Measurements from ENCODE around the gene NCOA1. TPM values are rescaled to one million over a fixed set of nuclear protein-coding genes. Genes with fewer than 3 reads are reported as not detected.

NCOA1 gene
- polyA plus RNA-seq, 3 donors, result 7.3 to 30.2 (median 10.2) TPM

- Histone ChIP-seq H3K4me2 (replicated peaks; ENCODE audit: extremely low read depth, low read length, poor library complexity, severe bottlenecking) (no peak overlapping the region), H3K9me3 (replicated peaks in 1 of 2; ENCODE audit: control insufficient read depth in 1 of 2, insufficient read depth in 1 of 2, low read length in 2 of 2) (no peaks in the 10 kb centered on the region), H3K9ac (ENCODE audit: insufficient read depth, low read length, poor library complexity, severe bottlenecking) (no peak overlapping the region), H3K27me3 (ENCODE audit: control insufficient read depth in 2 of 2, insufficient read depth in 2 of 2, low read length in 2 of 2) (no peaks in the 10 kb centered on the region), H4K20me1 (ENCODE audit: insufficient read depth, low read length) (peaks cover 100% of the 10 kb centered on the region), H3K27ac (ENCODE audit: low read depth in 1 of 2, low read length in 2 of 2) (no peak overlapping the region), H2AFZ (ENCODE audit: insufficient read depth, low read depth, low read length, poor library complexity, severe bottlenecking) (no peak overlapping the region), H3K79me2 (ENCODE audit: insufficient read depth, low read length) (peaks cover 96% of the 10 kb centered on the region), H3K36me3 (replicated peaks in 1 of 2; ENCODE audit: control insufficient read depth in 1 of 2, insufficient read depth in 2 of 2, low read length in 2 of 2) (no peaks in the 10 kb centered on the region), H3K4me3 (replicated peaks in 1 of 3; ENCODE audit: low read depth in 2 of 3, low read length in 3 of 3) (no peak overlapping the region), H3K4me1 (ENCODE audit: control insufficient read depth in 1 of 2, insufficient read depth in 2 of 2, low read length in 2 of 2) (peaks cover 7 to 27% of the 10 kb centered on the region in 2 donors)
- peaks cover 0 to 4% (median 0%) of the 10 kb centered on the region in 7 donors for H3K9me3 Mint-ChIP-seq
- H3K4me3 Mint-ChIP-seq, result no peak overlapping the region
- H3K27me3 Mint-ChIP-seq (ENCODE audit: low read depth in 3 of 3), result peaks cover 0 to 2% (median 0%) of the 10 kb centered on the region in 3 donors
- H3K36me3 Mint-ChIP-seq, result peaks cover 0 to 3% of the 10 kb centered on the region in 2 donors
- DNase-seq, result no peak
- TF ChIP-seq CTCF (IDR thresholded peaks at IDR 0.05), result no peak
- intact Hi-C loops (cut with micrococcal nuclease), result no loop called here
- peaks cover 37% of the 10 kb centered on the region for H3K4me1 Mint-ChIP-seq
- no peak overlapping the region for H3K27ac Mint-ChIP-seq
- no CpG with 5 or more reads among the region's 2 CpGs for WGBS (ENCODE audit: insufficient coverage)
Observed at GRCh38 chr2:24514820-24515219, 23.8 kb downstream of the NCOA1 start.

- Histone ChIP-seq H3K79me2 (ENCODE audit: insufficient read depth, low read length) (peaks cover 96% of the 10 kb centered on the region), H3K4me3 (replicated peaks in 1 of 3; ENCODE audit: low read depth in 2 of 3, low read length in 3 of 3) (no peak overlapping the region), H4K20me1 (ENCODE audit: insufficient read depth, low read length) (peaks cover 100% of the 10 kb centered on the region), H3K27me3 (ENCODE audit: control insufficient read depth in 2 of 2, insufficient read depth in 2 of 2, low read length in 2 of 2) (no peaks in the 10 kb centered on the region), H3K9me3 (replicated peaks in 1 of 2; ENCODE audit: control insufficient read depth in 1 of 2, insufficient read depth in 1 of 2, low read length in 2 of 2) (no peaks in the 10 kb centered on the region), H3K4me2 (replicated peaks; ENCODE audit: extremely low read depth, low read length, poor library complexity, severe bottlenecking) (no peak overlapping the region), H3K9ac (ENCODE audit: insufficient read depth, low read length, poor library complexity, severe bottlenecking) (no peak overlapping the region), H2AFZ (ENCODE audit: insufficient read depth, low read depth, low read length, poor library complexity, severe bottlenecking) (no peak overlapping the region), H3K36me3 (replicated peaks in 1 of 2; ENCODE audit: control insufficient read depth in 1 of 2, insufficient read depth in 2 of 2, low read length in 2 of 2) (no peaks in the 10 kb centered on the region), H3K4me1 (ENCODE audit: control insufficient read depth in 1 of 2, insufficient read depth in 2 of 2, low read length in 2 of 2) (peaks cover 7 to 25% of the 10 kb centered on the region in 2 donors), H3K27ac (ENCODE audit: low read depth in 1 of 2, low read length in 2 of 2) (no peak overlapping the region)
- peaks cover 34% of the 10 kb centered on the region for H3K4me1 Mint-ChIP-seq
- peaks cover 0 to 2% (median 0%) of the 10 kb centered on the region in 3 donors for H3K27me3 Mint-ChIP-seq (ENCODE audit: low read depth in 3 of 3)
- peak overlapping the region in 4 of 7 donors; percentile 4 to 82 (median 42) for H3K27ac Mint-ChIP-seq
- DNase-seq, result no peak
- no CpG with 5 or more reads among the region's 2 CpGs for WGBS (ENCODE audit: insufficient coverage)
- H3K36me3 Mint-ChIP-seq, result peaks cover 0 to 3% of the 10 kb centered on the region in 2 donors
- peaks cover 0 to 2% (median 0%) of the 10 kb centered on the region in 7 donors for H3K9me3 Mint-ChIP-seq
- no peak overlapping the region for H3K4me3 Mint-ChIP-seq
- no peak for TF ChIP-seq CTCF (IDR thresholded peaks at IDR 0.05)
- intact Hi-C loops (cut with micrococcal nuclease), result no loop called here
Observed at GRCh38 chr2:24515335-24515734, 24.3 kb downstream of the NCOA1 start.

Measured in CD14-positive monocyte (primary cell).